ENCODE results near the gene DCLK2.

Gene DCLK2

DNA sequence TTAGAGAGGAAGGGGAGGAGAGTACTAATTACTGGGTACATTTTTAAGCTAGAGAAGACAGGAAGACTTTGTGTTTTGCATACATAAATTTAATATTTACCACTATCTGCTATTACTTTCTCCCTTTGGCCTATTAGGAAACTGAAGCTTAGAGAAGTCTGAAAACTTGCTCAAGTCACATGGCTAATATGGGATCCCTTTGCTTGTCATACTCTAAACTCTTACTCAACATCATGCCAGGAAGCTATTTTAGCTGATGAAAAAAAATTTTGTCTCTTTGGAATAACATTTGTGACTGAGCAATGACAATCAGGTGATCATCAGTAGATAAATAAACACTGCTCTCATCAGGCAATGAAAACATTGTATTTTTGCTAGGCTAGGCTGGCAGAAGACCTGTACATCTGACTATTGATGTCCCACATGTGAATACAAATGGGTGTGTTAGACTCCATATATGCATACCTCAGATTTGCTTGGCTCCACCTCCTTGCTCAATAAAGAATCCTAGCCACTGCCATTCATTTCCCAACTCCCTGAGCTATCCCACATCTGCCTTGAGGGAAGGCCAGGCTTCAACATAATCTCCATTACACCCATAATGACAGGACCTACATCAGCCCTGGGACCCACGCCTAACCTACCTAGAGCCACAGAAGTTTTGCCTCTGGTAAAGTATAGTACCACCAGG is 17.0 kb upstream of the DCLK2 start:
- H3K4me3 Mint-ChIP-seq, result no peak overlapping the region
- peaks cover 4% of the 10 kb centered on the region for H3K27me3 Mint-ChIP-seq (ENCODE audit: low read depth)
- no peak overlapping the region for H3K27ac Mint-ChIP-seq
- peaks cover 5% of the 10 kb centered on the region for H3K9me3 Mint-ChIP-seq
- H3K36me3 Mint-ChIP-seq (ENCODE audit: low read depth), result no peaks in the 10 kb centered on the region
- H3K4me1 Mint-ChIP-seq, result no peaks in the 10 kb centered on the region
- TF ChIP-seq, protein P1, sequence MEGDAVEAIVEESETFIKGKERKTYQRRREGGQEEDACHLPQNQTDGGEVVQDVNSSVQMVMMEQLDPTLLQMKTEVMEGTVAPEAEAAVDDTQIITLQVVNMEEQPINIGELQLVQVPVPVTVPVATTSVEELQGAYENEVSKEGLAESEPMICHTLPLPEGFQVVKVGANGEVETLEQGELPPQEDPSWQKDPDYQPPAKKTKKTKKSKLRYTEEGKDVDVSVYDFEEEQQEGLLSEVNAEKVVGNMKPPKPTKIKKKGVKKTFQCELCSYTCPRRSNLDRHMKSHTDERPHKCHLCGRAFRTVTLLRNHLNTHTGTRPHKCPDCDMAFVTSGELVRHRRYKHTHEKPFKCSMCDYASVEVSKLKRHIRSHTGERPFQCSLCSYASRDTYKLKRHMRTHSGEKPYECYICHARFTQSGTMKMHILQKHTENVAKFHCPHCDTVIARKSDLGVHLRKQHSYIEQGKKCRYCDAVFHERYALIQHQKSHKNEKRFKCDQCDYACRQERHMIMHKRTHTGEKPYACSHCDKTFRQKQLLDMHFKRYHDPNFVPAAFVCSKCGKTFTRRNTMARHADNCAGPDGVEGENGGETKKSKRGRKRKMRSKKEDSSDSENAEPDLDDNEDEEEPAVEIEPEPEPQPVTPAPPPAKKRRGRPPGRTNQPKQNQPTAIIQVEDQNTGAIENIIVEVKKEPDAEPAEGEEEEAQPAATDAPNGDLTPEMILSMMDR (IDR thresholded peaks at IDR 0.05; ENCODE audit: unreplicated experiment in 3 of 3), result no peak

DNA sequence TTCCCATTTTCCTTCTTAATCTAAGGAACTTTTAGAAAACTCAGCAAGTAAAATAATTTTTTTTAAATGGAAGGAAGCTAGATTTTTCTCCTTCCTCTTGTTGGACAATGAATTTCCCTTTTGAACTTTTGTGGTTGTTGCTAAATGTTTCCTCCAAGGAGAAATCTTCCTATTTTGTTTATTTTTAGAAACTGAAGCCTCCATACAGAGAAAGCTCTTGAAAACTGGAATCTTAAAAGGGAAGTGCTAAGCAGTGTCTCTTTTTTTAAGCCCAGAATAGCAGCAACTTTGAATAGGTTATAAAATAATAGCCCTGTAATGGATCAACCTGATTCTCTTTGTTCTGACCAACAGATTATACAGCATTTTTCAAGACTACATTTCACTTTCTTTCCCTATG is 15.1 kb upstream of the DCLK2 start:
- Mint-ChIP-seq H3K27me3 (ENCODE audit: low read depth) (peaks cover 4% of the 10 kb centered on the region), H3K36me3 (ENCODE audit: low read depth) (no peaks in the 10 kb centered on the region), H3K9me3 (peaks cover 5% of the 10 kb centered on the region), H3K27ac (no peak overlapping the region), H3K4me3 (no peak overlapping the region), H3K4me1 (no peaks in the 10 kb centered on the region)
- TF ChIP-seq, protein P1 (IDR thresholded peaks at IDR 0.05; ENCODE audit: unreplicated experiment in 3 of 3), result no peak

DNA sequence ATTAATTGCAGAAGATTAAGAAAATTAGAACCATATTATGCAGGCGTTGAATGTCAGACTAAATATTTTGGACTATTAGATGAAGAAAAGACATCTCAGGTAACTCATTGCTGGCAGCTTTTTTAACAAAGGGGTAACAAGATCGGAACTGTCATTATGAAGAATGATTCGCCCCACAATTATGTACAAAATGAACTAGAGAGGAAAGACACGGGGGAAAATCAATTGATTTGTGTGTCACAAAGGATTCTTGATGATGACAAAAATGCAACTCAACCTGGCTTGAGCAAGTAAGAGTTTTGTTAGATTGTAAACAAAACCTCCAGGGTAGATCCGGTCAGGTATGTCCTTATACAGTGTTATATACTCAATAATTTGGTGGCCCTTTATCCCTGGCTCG is 12.5 kb upstream of the DCLK2 start:
- Mint-ChIP-seq H3K36me3 (ENCODE audit: low read depth) (no peaks in the 10 kb centered on the region), H3K9me3 (peaks cover 5% of the 10 kb centered on the region), H3K4me1 (no peaks in the 10 kb centered on the region), H3K27ac (no peak overlapping the region), H3K4me3 (no peak overlapping the region), H3K27me3 (ENCODE audit: low read depth) (no peaks in the 10 kb centered on the region)
- TF ChIP-seq, protein P1 (IDR thresholded peaks at IDR 0.05; ENCODE audit: unreplicated experiment in 3 of 3), result no peak

DNA sequence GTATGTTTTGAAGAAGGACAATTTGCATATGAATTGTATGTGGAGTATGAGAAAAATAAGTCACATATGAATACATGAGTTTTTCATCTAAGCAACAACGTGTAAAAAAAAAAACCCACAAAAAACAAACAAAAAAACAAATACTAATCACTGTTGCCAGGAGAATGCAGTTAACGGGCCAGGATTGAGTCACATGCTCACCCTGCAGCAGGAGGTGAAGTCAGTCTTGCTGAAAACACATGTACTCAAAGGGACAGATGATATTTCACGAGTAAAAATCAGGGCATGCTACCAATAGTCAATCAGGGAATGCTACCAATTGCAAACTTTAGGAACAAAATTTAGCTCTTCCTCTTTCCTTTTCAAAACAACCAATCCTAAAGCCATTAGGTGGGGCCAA is 10.4 kb upstream of the DCLK2 start:
- Mint-ChIP-seq H3K4me3 (no peak overlapping the region), H3K27ac (no peak overlapping the region), H3K9me3 (peaks cover 5% of the 10 kb centered on the region), H3K4me1 (peaks cover 2% of the 10 kb centered on the region), H3K27me3 (ENCODE audit: low read depth) (no peaks in the 10 kb centered on the region), H3K36me3 (ENCODE audit: low read depth) (no peaks in the 10 kb centered on the region)
- TF ChIP-seq, protein P1 (IDR thresholded peaks at IDR 0.05; ENCODE audit: unreplicated experiment in 3 of 3), result no peak

DNA sequence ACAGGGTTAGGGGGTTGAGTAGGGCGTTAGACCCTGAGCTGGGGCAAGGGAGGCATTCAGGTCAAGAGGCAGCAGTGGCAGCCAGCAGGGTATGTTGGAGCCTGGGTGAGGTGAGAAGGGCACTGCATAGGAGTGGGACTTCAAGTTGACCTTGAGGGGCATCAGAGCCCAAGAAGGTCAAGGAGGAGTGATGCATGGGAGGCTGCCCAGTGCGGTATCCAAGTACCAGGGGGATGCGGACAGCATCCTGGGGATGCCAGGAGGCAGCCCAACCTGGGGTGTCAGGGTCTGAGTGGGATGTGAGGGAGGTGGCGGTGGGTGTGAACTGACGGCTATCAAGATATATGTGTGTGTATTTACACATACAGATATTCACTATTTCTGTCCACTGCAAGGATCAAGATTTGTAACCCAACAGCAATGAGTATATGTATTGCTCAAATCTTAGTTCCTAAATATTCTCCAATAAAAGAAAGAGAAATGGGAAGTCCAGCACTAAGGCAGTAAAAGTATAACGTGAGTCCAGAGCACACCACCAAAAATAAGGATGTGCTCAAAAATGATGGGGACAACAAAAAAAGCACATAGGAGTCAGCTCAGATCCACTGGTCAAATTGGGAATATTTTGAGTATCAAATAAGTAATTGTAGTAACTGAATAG is 9.8 kb upstream of the DCLK2 start:
- Mint-ChIP-seq H3K27ac (no peak overlapping the region), H3K4me1 (peaks cover 7% of the 10 kb centered on the region), H3K4me3 (no peak overlapping the region), H3K36me3 (ENCODE audit: low read depth) (no peaks in the 10 kb centered on the region), H3K27me3 (ENCODE audit: low read depth) (no peaks in the 10 kb centered on the region), H3K9me3 (peaks cover 5% of the 10 kb centered on the region)
- TF ChIP-seq, protein P1 (IDR thresholded peaks at IDR 0.05; ENCODE audit: unreplicated experiment in 3 of 3), result no peak

DNA sequence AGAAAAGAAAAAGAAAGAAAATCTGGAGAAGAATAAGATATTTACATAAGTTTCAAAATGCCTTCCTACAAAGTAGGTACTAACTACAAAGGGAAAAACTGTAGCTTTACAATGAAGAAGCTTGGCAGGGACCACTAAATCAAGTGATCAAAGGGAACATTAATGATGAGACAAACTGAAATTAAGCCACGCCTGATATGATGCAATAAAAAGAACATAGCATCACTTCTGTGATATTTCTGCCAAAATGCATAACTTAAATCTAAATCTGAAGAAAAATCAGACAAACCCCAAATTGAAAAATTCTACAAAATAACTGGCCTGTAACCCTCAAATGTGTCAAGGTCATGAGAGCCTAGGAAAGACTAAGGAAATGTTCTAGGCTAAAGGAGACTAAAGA is 8.9 kb upstream of the DCLK2 start:
- Mint-ChIP-seq H3K4me1 (peaks cover 9% of the 10 kb centered on the region), H3K9me3 (peaks cover 5% of the 10 kb centered on the region), H3K4me3 (no peak overlapping the region), H3K27ac (no peak overlapping the region), H3K27me3 (ENCODE audit: low read depth) (no peaks in the 10 kb centered on the region), H3K36me3 (ENCODE audit: low read depth) (no peaks in the 10 kb centered on the region)
- TF ChIP-seq, protein P1 (IDR thresholded peaks at IDR 0.05; ENCODE audit: unreplicated experiment in 3 of 3), result no peak
